Ishikawa (cell line): Measurements from ENCODE around the gene MIAT.

ENCODE experiments used
- CREB1 ChIP-seq: IDR thresholded peaks from 2 replicates; pipeline ENCODE4 v1.6.1; 2012; ENCODE audit warnings: low read depth
- EGR1 ChIP-seq: IDR thresholded peaks from 2 replicates; pipeline ENCODE4 v1.6.1; 2012
- EP300 ChIP-seq: IDR thresholded peaks from 2 replicates; pipeline ENCODE4 v1.6.1; 2012; ENCODE audit warnings: borderline replicate concordance
- FOXM1 ChIP-seq: IDR thresholded peaks from 2 replicates; pipeline ENCODE4 v1.6.1; 2012; ENCODE audit warnings: low read depth, borderline replicate concordance
- NFIC ChIP-seq: IDR thresholded peaks from 2 replicates; pipeline ENCODE4 v1.6.1; 2012
- REST ChIP-seq: IDR thresholded peaks from 2 replicates; pipeline ENCODE4 v1.6.1; 2012; ENCODE audit warnings: low read depth, mild to moderate bottlenecking
- TAF1 ChIP-seq: IDR thresholded peaks from 2 replicates; pipeline ENCODE4 v1.6.1; 2012; ENCODE audit warnings: low read depth, mild to moderate bottlenecking
- YY1 ChIP-seq: IDR thresholded peaks from 2 replicates; pipeline ENCODE4 v1.6.1; 2012; ENCODE audit warnings: low read depth
- TF ChIP-seq, protein P1 (sequence below): IDR thresholded peaks from 2 replicates; pipeline ENCODE4 v1.6.1; 2012

DNA sequence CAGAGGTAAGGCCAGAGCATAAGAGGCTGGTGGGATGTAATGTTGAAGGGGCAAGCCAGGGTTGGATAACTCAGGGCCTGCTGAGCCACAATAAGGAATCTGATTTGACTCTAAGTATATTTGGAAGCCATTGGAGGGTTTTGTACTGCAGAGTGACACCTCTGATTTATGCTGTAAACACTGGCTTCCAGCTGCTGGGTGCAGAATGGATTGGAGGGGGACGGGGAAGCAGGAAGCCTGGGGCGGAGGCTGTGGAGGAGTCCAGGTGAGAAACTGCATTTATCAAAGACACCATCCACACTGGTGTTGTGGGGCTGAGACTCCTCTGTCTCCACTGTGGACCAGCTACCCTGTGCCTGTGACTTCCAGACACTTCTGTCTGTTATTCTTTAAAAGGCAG is 26.8 kb downstream of the MIAT start:
- no peak for TF ChIP-seq CREB1
- no peak for TF ChIP-seq TAF1
- no peak for TF ChIP-seq REST
- no peak for TF ChIP-seq NFIC
- TF ChIP-seq EGR1 = no peak
- TF ChIP-seq, protein P1, sequence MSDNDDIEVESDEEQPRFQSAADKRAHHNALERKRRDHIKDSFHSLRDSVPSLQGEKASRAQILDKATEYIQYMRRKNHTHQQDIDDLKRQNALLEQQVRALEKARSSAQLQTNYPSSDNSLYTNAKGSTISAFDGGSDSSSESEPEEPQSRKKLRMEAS = no peak
- TF ChIP-seq EP300 = no peak
- TF ChIP-seq YY1 = no peak
- TF ChIP-seq FOXM1 = no peak
